GM19240 (cell line): ENCODE results near the gene IGFBPL1.
A peak's percentile ranks its signal among the peaks of the same experiment; 100 is the strongest.
"Not testable (repeated sequence)": the region's sequence is repeated elsewhere in the genome, so short reads cannot be mapped to it uniquely, and the experiment has no call there.

Source experiments
- DNase-seq: peaks from one replicate; pipeline ENCODE4 v3.0.0; 2011; ENCODE audit warnings: low spot score; ENCODE audit not compliant: insufficient read length

IGFBPL1 gene

GRCh38 chr9:38399191-38399590, 25.1 kb downstream of the IGFBPL1 start:
- DNase-seq = not testable (repeated sequence)

GRCh38 chr9:38396371-38396671, 27.9 kb downstream of the IGFBPL1 start:
- no peak for DNase-seq

DNA sequence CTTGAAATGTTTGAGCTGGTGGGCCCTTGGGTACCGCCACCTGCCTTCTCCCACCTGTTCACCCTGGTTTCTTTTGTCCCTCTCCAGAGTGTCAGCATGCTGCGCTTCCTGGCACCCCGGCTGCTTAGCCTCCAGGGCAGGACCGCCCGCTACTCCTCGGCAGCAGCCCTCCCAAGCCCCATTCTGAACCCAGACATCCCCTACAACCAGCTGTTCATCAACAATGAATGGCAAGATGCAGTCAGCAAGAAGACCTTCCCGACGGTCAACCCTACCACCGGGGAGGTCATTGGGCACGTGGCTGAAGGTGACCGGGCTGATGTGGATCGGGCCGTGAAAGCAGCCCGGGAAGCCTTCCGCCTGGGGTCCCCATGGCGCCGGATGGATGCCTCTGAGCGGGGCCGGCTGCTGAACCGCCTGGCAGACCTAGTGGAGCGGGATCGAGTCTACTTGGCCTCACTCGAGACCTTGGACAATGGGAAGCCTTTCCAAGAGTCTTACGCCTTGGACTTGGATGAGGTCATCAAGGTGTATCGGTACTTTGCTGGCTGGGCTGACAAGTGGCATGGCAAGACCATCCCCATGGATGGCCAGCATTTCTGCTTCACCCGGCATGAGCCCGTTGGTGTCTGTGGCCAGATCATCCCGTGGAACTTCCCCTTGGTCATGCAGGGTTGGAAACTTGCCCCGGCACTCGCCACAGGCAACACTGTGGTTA, 28.4 kb downstream of the IGFBPL1 start:
- no peak for DNase-seq

- DNase-seq = no peak
These were observed 29.8 kb downstream of the IGFBPL1 start for GRCh38 chr9:38394416-38394815.

GRCh38 chr9:38393128-38393796, 31.0 kb downstream of the IGFBPL1 start:
- DNase-seq = no peak

DNA sequence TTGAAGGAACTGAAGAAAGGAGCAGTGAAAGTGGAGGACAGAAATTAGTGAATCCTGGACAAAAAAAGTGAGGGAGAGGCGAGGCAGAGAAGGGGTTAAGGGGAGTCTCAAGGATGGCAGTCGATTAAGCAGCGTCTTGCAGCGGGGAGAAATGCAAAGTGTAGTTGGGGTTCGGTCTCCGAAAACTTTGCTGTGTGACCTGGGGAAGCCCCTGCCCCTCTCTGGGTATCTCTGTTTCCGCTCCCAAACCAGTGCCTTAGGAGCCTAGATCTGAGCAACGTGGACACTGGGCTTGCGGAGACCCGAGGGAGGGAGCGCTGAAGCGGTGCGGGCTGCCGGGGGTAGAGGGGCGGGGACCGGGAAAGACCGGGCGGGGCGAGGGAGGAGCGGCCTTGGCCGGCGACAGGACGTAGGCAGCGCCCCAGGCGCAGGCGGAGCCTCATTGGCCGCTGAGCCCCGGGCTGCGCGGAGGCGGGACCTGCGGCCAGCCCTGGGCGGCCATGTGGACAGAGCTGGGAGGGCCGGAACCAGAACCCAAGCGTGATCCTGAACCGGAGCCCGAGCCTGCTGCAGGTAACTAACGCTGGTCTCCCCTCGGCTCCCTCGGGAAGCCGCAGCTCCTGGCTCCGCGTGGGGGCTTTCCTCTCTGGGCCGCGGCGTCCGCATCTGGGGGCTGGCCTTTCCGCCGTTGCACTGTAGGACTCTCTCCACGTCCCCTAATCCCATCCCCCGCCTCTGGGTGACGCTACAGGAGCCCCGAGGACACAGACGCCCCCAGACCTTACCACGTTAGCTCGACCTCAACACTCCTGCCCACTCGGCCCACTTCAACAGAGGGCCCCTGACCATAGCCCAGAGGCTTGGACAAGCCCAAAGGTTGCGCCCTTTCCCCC, 31.8 kb downstream of the IGFBPL1 start, which contains the start of gene ALDH1B1:
Gene ALDH1B1 (plus strand): TSS at position 468 of the 893 bp plus-strand sequence. CDS start 3,047 bp downstream, outside the sequence.
- peak; percentile 97 for DNase-seq

GRCh38 chr9:38391278-38392118, 32.8 kb downstream of the IGFBPL1 start:
- no peak for DNase-seq

- no peak for DNase-seq
These were observed 33.4 kb downstream of the IGFBPL1 start for GRCh38 chr9:38390851-38391250.

DNA sequence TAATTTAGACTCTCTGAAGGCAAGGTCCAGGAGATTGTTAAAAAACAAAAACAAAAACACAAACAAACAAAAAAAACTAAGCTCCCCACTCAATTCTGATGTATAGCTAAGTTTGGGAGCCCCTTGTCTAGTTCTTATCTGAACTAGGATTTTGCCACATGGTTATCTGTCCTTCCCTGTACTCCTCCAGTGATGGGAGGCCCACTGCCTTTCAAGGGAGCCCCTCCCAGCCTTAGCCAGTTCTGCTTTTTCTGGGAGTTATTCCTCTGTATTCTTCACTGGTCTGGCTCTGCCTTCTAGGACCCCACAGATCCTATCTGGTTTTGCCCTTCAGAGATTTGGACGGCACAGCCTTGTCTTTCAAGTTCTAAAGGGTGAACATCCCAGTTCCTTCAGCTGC, 33.8 kb downstream of the IGFBPL1 start:
- no peak for DNase-seq

DNA sequence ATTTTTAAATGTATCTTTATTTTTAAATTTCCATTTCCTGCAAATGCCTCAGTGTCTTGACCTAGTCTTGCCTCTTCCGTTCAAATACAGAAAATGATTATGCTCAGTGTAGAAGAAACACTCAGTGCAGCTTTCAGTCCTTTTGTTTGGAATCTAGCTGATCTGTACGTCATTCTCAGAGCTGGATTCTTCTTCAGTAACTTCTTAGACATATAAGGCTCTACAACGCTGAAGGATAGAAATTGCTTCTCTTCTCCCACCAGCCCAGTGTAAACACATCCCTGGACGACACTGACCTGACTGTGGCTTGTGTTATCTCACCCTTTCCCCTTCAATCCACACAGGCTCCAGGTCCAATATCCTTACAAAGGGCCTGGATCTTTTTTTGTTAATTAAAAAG, 34.9 kb downstream of the IGFBPL1 start:
- no peak for DNase-seq

DNA sequence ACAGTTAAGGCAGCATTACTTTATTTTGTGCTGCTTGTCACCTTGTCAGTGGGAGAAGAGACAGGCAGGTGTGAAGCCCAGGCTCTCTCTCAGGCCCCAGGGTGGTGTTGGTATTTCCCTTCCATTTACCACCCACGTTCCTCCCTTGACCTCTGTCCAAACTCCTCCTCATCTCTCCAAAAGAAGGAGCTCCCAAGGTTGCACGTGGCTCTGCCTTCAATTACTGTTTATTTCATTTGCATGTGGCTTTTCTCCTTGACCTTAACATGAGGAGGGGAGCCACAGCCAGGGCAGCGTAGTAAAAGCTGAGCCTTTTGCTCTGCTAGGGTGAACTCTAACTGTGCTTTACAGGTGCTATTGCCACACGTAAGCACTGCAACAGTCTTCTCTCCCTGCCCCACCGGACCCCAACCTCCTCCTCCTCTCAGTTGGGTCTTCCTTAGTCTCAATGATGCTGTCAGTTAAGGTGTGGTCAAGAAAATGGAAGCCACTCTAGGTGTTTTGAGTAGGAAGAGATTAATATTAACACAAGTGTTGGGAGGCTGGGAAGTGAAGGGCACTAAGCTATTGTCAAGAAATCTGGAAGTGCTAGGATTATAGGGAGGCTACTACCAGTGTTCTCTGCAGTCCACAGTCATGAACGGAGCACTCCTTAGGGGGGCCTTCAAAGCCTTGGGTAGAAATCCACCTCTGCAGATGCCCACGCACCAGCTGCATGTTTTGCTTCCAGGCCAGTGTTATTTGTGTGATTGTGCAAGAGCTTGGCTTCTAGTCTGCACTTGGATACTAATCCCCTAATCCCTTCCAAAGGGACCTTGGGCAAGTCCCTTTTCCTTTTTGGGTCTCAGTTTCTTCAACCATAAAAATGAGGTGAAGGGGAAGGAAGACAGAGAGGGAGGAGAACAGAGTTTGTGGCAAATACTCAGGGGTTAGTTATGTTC, 35.7 kb downstream of the IGFBPL1 start:
- no peak for DNase-seq

DNA sequence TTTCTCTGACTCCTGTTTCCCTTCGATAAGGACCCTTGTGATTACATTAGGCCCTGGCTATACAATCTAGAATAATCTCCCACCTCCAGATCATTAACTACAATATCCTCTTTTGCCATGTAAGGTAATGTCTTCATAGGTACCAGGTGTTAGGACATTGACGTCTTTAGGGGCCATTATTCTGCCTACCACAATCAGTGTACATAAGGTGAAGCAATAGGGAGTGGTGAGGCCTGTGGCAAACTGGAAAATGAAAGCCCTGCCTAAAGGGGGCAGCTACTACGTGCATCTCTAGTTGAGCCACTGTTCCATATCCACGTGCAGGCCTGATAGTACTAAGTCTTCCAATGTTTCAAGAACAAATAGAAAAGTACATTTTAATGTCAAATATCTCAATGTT, 36.5 kb downstream of the IGFBPL1 start:
- DNase-seq = no peak

- DNase-seq = no peak
These were observed 37.2 kb downstream of the IGFBPL1 start for GRCh38 chr9:38387066-38387465.

DNA sequence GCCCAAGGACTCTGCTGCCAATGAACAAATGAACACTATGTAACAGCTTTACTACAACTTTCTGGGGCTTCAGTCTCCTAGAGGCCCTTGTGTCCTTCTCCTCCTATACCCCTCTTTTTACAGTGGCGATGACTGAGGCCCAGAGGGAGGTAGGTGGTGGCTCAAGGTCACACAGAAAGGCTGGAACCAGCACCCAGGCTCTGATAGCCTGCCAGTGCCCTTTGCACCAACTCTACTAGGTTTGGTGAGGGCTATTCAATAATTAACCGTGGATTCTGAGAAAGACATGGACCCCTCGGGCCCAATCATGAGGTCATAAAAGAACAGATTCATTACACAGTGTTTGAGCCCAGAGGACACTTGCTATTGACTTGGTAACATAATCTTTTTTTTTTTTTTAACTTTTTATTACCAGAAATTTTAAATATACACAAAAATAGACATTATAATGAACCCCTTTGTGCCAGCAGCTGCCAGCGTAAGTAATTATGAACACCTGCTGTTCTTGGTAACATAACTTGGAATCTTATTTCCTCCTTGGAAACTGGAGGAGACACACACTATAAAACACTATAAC, 37.8 kb downstream of the IGFBPL1 start:
- no peak for DNase-seq

GRCh38 chr9:38385896-38386295, 38.4 kb downstream of the IGFBPL1 start:
- no peak for DNase-seq

GRCh38 chr9:38384990-38385848, 39.0 kb downstream of the IGFBPL1 start:
- DNase-seq = no peak

DNA sequence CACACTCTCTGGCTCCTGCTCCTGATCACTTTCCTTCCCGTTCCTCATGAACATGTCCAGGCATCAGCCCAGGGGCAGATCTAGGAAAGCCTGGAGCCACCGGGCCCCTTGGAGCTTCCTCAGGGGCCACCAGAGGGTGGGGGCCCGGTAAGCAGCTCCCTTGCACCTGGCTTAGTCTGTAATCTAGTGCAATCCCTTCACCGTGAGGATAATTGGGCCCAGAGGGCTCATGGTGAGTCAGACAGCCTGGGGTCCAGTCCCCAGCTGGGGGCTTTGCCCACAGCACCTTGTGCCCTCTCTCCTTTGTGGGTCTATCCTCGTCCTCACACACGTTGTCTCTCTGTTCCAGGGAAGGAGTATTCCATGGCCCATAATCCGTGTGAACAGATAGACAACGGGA, 42.1 kb downstream of the IGFBPL1 start:
- no peak for DNase-seq

- DNase-seq = no peak
These were observed 43.3 kb downstream of the IGFBPL1 start for GRCh38 chr9:38380872-38381534.
